ENCODE measurements around the gene CPXM1.

Gene CPXM1

DNA sequence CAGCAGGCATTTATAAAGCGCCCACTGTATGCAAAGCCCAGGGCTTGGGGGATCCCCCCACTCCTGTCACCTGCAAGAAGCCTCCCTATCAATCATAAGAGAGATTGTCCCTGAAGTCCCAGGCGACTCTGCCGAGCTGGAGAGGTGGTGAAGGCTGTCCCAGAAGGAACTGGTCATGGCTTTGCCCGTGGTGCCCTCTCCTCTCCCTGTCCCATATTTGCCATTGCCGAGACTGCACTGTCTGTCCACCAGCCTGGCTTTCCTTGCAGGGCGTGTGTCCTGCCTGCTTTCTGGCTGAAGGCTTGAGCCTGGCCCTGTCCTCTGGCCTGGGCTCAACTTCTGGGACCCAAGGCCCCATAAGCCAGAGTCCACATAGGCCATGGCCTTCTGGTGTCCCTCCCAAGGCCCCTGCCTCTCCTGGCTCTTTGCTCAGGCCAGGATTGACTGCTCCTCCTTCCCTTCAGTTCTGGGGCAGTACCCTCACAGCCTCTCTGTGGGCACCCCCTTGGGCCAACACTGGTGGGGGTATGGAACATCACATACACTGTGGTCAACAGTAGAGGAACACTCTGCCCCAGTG lies 46.9 kb downstream of the CPXM1 start:
- TF ChIP-seq GLIS3 (CRISPR knock-in tag; IDR thresholded peaks at IDR 0.05) (no peak), PPARA (CRISPR knock-in tag; IDR thresholded peaks at IDR 0.05; ENCODE audit: borderline replicate concordance) (no peak)
- TF ChIP-seq, protein P1, sequence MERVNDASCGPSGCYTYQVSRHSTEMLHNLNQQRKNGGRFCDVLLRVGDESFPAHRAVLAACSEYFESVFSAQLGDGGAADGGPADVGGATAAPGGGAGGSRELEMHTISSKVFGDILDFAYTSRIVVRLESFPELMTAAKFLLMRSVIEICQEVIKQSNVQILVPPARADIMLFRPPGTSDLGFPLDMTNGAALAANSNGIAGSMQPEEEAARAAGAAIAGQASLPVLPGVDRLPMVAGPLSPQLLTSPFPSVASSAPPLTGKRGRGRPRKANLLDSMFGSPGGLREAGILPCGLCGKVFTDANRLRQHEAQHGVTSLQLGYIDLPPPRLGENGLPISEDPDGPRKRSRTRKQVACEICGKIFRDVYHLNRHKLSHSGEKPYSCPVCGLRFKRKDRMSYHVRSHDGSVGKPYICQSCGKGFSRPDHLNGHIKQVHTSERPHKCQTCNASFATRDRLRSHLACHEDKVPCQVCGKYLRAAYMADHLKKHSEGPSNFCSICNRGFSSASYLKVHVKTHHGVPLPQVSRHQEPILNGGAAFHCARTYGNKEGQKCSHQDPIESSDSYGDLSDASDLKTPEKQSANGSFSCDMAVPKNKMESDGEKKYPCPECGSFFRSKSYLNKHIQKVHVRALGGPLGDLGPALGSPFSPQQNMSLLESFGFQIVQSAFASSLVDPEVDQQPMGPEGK (CRISPR knock-in tag; IDR thresholded peaks at IDR 0.05; ENCODE audit: borderline replicate concordance), result no peak
- ATAC-seq, result no peak

DNA sequence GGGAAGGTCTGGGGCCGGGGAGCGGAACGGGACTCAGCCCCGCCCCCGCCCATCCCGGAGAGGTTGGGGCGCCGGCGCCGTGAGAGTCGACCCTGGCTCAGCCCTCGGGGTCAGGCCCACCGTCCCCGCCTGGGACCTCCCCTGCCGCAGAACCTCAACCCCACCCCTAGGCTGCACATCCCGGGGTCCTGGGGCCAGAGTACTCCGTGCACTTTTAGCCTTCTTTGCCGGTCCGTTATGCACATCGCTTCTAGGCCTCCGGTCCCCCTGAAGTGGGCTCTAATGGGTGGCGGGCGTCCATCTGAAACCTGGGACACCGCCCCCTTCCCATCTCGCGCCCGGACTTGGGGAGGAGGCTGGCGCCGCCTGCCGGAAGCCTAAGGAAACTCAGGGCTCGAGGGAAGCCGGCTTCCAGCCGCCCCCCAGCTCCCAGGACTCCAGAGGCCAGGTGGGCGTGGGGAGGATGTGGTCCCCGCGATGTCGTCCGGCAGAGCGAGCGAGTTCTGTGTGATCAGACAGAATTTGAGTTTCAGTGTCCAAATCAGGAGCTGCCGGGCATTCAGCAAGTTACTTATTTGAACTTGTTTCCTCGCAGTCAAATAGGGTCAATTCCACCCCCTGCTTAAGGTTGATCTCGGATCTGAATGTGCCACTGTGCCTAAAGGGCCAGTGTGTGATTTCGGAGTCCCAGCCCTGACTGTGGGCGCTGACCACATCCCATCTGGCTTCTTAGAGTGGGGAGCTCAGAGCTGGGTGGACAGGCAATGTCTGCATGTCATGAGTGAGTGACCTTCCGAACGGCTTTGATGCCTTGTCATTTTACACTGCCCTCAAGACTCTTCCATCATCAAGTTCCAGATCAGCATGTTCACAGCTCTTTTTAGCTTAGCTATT lies 47.6 kb downstream of the CPXM1 start:
- no peak for ATAC-seq
- TF ChIP-seq ZC3H10 (CRISPR knock-in tag; IDR thresholded peaks at IDR 0.05) (no peak), ZNF70 (CRISPR knock-in tag; IDR thresholded peaks at IDR 0.05) (no peak), TCF4 (CRISPR knock-in tag; IDR thresholded peaks at IDR 0.05; ENCODE audit: borderline replicate concordance) (no peak), ZFP30 (CRISPR knock-in tag; IDR thresholded peaks at IDR 0.05) (no peak), TOX (CRISPR knock-in tag; IDR thresholded peaks at IDR 0.05; ENCODE audit: borderline replicate concordance) (no peak), ISL1 (CRISPR knock-in tag; IDR thresholded peaks at IDR 0.05) (no peak), GLIS3 (CRISPR knock-in tag; IDR thresholded peaks at IDR 0.05) (no peak), RARB (CRISPR knock-in tag; IDR thresholded peaks at IDR 0.05) (no peak), ZNF8 (CRISPR knock-in tag; IDR thresholded peaks at IDR 0.05) (no peak)

DNA sequence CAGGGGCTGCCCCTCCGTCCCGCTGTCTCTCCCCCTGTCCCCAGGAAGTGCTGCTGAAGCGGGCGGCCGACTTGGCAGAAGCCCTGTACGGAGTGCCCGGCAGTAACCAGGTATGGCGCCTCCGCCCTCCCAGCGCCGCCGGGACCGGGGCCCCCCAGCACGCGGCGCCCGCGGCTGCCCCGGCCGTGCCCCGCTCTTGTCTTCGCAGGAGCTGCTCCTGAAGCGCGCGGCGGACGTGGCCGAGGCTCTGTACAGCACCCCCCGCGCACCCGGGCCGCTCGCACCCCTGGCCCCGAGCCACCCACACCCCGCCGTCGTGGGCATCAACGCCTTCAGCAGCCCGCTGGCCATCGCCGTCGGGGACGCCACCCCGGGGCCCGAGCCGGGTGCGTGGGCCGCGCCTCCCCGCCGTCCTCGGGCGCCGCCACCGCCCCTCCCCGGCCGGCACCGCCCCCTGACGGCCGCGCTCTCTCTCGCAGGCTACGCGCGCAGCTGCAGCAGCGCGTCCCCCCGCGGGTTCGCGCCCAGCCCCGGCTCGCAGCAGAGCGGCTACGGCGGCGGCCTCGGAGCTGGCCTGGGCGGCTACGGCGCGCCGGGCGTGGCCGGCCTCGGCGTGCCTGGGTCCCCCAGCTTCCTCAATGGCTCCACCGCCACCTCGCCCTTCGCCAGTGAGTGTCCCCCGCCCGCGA lies 48.4 kb downstream of the CPXM1 start:
- no peak for ATAC-seq
- TF ChIP-seq, protein P1 (CRISPR knock-in tag; IDR thresholded peaks at IDR 0.05; ENCODE audit: borderline replicate concordance), result no peak

DNA sequence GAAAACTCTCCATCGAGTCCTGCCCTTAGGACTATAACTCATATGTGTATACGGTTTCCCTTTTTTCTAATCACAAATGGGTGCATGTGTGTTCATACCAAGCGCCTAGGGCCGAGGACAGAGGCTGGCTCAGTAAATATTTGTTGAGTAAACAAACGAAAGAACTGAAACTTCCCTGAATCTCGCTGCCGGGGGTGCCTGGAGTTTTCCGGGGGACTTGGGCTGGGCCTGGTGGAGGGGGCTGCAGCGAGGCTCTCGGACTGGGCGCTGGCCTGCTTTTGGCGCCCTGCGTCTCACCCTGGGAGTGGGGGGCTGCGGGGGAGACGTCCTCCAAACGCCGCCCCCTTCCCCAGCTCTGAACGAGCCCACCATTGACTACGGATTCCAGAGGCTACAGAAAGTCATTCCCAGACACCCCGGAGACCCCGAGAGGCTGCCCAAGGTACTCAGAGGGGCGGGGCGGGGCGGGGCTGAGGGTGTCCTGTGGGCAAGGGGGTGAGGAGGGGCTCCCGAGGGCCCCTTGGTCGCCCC lies 49.0 kb downstream of the CPXM1 start:
- TF ChIP-seq SNAI2 (CRISPR knock-in tag; IDR thresholded peaks at IDR 0.05) (no peak), GLIS3 (CRISPR knock-in tag; IDR thresholded peaks at IDR 0.05) (no peak), CSDC2 (CRISPR knock-in tag; IDR thresholded peaks at IDR 0.05) (no peak), ARNTL (CRISPR knock-in tag; IDR thresholded peaks at IDR 0.05; ENCODE audit: borderline replicate concordance, low read depth) (no peak), TOX (CRISPR knock-in tag; IDR thresholded peaks at IDR 0.05; ENCODE audit: borderline replicate concordance) (no peak), ZC3H10 (CRISPR knock-in tag; IDR thresholded peaks at IDR 0.05) (no peak), ESRRG (CRISPR knock-in tag; IDR thresholded peaks at IDR 0.05) (no peak), ZFP30 (CRISPR knock-in tag; IDR thresholded peaks at IDR 0.05) (no peak), ZNF565 (CRISPR knock-in tag; conservative IDR thresholded peaks at IDR 0.05; ENCODE audit: low read depth) (no peak), TCF4 (CRISPR knock-in tag; IDR thresholded peaks at IDR 0.05; ENCODE audit: borderline replicate concordance) (no peak), PPARA (CRISPR knock-in tag; IDR thresholded peaks at IDR 0.05; ENCODE audit: borderline replicate concordance) (no peak)
- TF ChIP-seq, protein P2, sequence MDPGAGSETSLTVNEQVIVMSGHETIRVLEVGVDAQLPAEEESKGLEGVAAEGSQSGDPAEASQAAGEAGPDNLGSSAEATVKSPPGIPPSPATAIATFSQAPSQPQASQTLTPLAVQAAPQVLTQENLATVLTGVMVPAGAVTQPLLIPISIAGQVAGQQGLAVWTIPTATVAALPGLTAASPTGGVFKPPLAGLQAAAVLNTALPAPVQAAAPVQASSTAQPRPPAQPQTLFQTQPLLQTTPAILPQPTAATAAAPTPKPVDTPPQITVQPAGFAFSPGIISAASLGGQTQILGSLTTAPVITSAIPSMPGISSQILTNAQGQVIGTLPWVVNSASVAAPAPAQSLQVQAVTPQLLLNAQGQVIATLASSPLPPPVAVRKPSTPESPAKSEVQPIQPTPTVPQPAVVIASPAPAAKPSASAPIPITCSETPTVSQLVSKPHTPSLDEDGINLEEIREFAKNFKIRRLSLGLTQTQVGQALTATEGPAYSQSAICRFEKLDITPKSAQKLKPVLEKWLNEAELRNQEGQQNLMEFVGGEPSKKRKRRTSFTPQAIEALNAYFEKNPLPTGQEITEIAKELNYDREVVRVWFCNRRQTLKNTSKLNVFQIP (CRISPR knock-in tag; IDR thresholded peaks at IDR 0.05; ENCODE audit: borderline replicate concordance, low read depth), result no peak
- TF ChIP-seq, protein P1 (CRISPR knock-in tag; IDR thresholded peaks at IDR 0.05; ENCODE audit: borderline replicate concordance), result no peak
- TF ChIP-seq, protein P3, sequence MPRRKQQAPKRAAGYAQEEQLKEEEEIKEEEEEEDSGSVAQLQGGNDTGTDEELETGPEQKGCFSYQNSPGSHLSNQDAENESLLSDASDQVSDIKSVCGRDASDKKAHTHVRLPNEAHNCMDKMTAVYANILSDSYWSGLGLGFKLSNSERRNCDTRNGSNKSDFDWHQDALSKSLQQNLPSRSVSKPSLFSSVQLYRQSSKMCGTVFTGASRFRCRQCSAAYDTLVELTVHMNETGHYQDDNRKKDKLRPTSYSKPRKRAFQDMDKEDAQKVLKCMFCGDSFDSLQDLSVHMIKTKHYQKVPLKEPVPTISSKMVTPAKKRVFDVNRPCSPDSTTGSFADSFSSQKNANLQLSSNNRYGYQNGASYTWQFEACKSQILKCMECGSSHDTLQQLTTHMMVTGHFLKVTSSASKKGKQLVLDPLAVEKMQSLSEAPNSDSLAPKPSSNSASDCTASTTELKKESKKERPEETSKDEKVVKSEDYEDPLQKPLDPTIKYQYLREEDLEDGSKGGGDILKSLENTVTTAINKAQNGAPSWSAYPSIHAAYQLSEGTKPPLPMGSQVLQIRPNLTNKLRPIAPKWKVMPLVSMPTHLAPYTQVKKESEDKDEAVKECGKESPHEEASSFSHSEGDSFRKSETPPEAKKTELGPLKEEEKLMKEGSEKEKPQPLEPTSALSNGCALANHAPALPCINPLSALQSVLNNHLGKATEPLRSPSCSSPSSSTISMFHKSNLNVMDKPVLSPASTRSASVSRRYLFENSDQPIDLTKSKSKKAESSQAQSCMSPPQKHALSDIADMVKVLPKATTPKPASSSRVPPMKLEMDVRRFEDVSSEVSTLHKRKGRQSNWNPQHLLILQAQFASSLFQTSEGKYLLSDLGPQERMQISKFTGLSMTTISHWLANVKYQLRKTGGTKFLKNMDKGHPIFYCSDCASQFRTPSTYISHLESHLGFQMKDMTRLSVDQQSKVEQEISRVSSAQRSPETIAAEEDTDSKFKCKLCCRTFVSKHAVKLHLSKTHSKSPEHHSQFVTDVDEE (CRISPR knock-in tag; IDR thresholded peaks at IDR 0.05), result no peak
- ATAC-seq, result no peak

All from SK-N-SH treated with all-trans-retinoic acid at 6 μM for 48 hours (cell line).